Measurements from ENCODE around the gene COA7. TPM values are rescaled to one million over a fixed set of nuclear protein-coding genes. Genes with fewer than 3 reads are reported as not detected.
"Not testable (repeated sequence)": the region's sequence is repeated elsewhere in the genome, so short reads cannot be mapped to it uniquely, and the experiment has no call there.

The COA7 gene
- total and polyA plus RNA-seq, 7 donors: 6.9 to 16.4 (median 8.2) TPM

GRCh38 chr1:52693843-52694242 is 4.3 kb downstream of the COA7 start:
- WGBS, 2 donors: 96 to 97% methylated on average over 1 of the region's 1 CpG
- no peaks in the 10 kb centered on the region for H3K9me3 ChIP-seq
- TF ChIP-seq POLR2AphosphoS5 (IDR thresholded peaks at IDR 0.05) (no peak), EP300 (IDR thresholded peaks at IDR 0.05) (no peak), CTCF (IDR thresholded peaks at IDR 0.05) (no peak), POLR2A (IDR thresholded peaks at IDR 0.05) (no peak)
- no peaks in the 10 kb centered on the region for H3K27me3 ChIP-seq
- no peak for DNase-seq
- no peak overlapping the region for H3K27ac ChIP-seq
- intact Hi-C loops (cut with DNase I): no loop called here
- H3K4me3 ChIP-seq: no peak overlapping the region
- H3K36me3 ChIP-seq: peaks cover 10 to 41% (median 12%) of the 10 kb centered on the region in 4 donors
- peaks cover 0 to 14% (median 13%) of the 10 kb centered on the region in 4 donors for H3K4me1 ChIP-seq

GRCh38 chr1:52693351-52693750 is 4.8 kb downstream of the COA7 start:
- intact Hi-C loops (cut with DNase I); H3K4me3 ChIP-seq; H3K27me3 ChIP-seq; H3K9me3 ChIP-seq; H3K4me1 ChIP-seq; DNase-seq; H3K27ac ChIP-seq: not testable (repeated sequence)
- WGBS, 2 donors: 87 to 93% methylated on average over 10 of the region's 10 CpGs
- H3K36me3 ChIP-seq: peaks cover 10 to 44% (median 14%) of the 10 kb centered on the region in 4 donors

GRCh38 chr1:52692697-52693096 is 5.5 kb downstream of the COA7 start:
- H3K9me3 ChIP-seq: no peaks in the 10 kb centered on the region
- WGBS, 2 donors: 98% methylated on average over 4 of the region's 4 CpGs
- no peaks in the 10 kb centered on the region for H3K27me3 ChIP-seq
- peaks cover 0 to 8% (median 7%) of the 10 kb centered on the region in 4 donors for H3K4me1 ChIP-seq
- H3K36me3 ChIP-seq: peaks cover 10 to 50% (median 18%) of the 10 kb centered on the region in 4 donors
- DNase-seq: no peak
- no peak overlapping the region for H3K27ac ChIP-seq
- intact Hi-C loops (cut with DNase I): no loop called here
- H3K4me3 ChIP-seq: no peak overlapping the region
- TF ChIP-seq CTCF (IDR thresholded peaks at IDR 0.05): no peak
- no peak for TF ChIP-seq POLR2A (IDR thresholded peaks at IDR 0.05)
- no peak for TF ChIP-seq POLR2AphosphoS5 (IDR thresholded peaks at IDR 0.05)
- TF ChIP-seq EP300 (IDR thresholded peaks at IDR 0.05): no peak

GRCh38 chr1:52691821-52692220 is 6.3 kb downstream of the COA7 start:
- WGBS, 2 donors: 94 to 95% methylated on average over 3 of the region's 3 CpGs
- intact Hi-C loops (cut with DNase I): no loop called here
- H3K4me3 ChIP-seq: no peak overlapping the region
- H3K9me3 ChIP-seq: no peaks in the 10 kb centered on the region
- H3K27me3 ChIP-seq: no peaks in the 10 kb centered on the region
- no peaks in the 10 kb centered on the region for H3K4me1 ChIP-seq
- no peak overlapping the region for H3K27ac ChIP-seq
- no peak for DNase-seq
- TF ChIP-seq CTCF (IDR thresholded peaks at IDR 0.05) (no peak), POLR2A (IDR thresholded peaks at IDR 0.05) (no peak), POLR2AphosphoS5 (IDR thresholded peaks at IDR 0.05) (no peak), EP300 (IDR thresholded peaks at IDR 0.05) (no peak)
- peaks cover 10 to 59% (median 24%) of the 10 kb centered on the region in 4 donors for H3K36me3 ChIP-seq

- H3K9me3 ChIP-seq: no peaks in the 10 kb centered on the region
- H3K4me3 ChIP-seq: no peak overlapping the region
- 95% methylated on average over 5 of the region's 5 CpGs for WGBS, 2 donors
- H3K36me3 ChIP-seq: peaks cover 4 to 50% (median 20%) of the 10 kb centered on the region in 4 donors
- TF ChIP-seq EP300 (IDR thresholded peaks at IDR 0.05) (no peak), POLR2A (IDR thresholded peaks at IDR 0.05) (no peak), CTCF (IDR thresholded peaks at IDR 0.05) (no peak), POLR2AphosphoS5 (IDR thresholded peaks at IDR 0.05) (no peak)
- no peaks in the 10 kb centered on the region for H3K27me3 ChIP-seq
- no peak for DNase-seq
- H3K27ac ChIP-seq: no peak overlapping the region
- intact Hi-C loops (cut with DNase I): no loop called here
- H3K4me1 ChIP-seq: no peaks in the 10 kb centered on the region
Measured at GRCh38 chr1:52686830-52687229, 11.3 kb downstream of the COA7 start.

Measured in sigmoid colon (tissue), 7 donors.